Nephron (organoid): Measurements from ENCODE around the gene ZBTB48.

Experiments used
- H3K27ac Mint-ChIP-seq, 3 experiments: 2 replicates each; pipeline ENCODE4 v1.8.0; 2020; ENCODE audit warnings: mixed read lengths in 3 of 3, mild to moderate bottlenecking in 2 of 3, moderate library complexity in 1 of 3
- H3K27me3 Mint-ChIP-seq: 2 replicates; pipeline ENCODE4 v1.8.0; 2021; ENCODE audit warnings: low read depth, mild to moderate bottlenecking, moderate library complexity, mixed read lengths
- H3K36me3 Mint-ChIP-seq: 2 replicates; pipeline ENCODE4 v1.8.0; 2020; ENCODE audit warnings: low read depth, mixed read lengths
- H3K4me1 Mint-ChIP-seq: 2 replicates; pipeline ENCODE4 v1.8.0; 2020; ENCODE audit warnings: mixed read lengths
- H3K4me3 Mint-ChIP-seq, 3 experiments: 2 replicates each; pipeline ENCODE4 v1.8.0; 2020; ENCODE audit warnings: mild to moderate bottlenecking in 3 of 3, mixed read lengths in 3 of 3, moderate library complexity in 2 of 3
- H3K9me3 Mint-ChIP-seq: 2 replicates; pipeline ENCODE4 v1.8.0; 2020; ENCODE audit warnings: mixed read lengths
- TF ChIP-seq, protein P1 (sequence below), 3 experiments: fragments of 200-600 bp; sonication (generic); IDR thresholded peaks; one replicate each; pipeline ENCODE4 v1.5.0; 2021; ENCODE audit warnings: antibody characterized with exemption in 3 of 3; ENCODE audit not compliant: unreplicated experiment in 3 of 3

Gene ZBTB48

DNA sequence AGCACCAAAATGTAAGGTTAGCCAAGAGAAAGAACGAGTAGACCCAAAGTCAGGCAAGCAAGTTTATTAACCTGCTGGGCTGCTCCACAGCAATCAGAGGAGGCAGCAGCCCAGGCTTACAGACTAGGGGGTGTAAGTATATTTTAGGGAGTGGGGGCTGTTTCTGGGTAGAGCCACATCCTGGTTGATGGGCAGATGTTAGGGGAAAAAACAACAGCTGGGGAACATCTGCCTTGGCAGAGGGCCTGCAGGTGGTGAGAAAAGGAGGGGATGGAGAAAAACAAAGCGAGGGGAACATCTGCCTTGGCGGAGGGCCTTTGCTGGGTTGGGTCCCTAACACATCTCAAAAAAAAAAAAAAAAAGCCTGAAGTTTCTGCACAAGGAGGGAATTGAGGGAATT, 9.7 kb upstream of the ZBTB48 start:
- Mint-ChIP-seq H3K27ac (no peak overlapping the region), H3K4me3 (no peak overlapping the region), H3K9me3 (no peaks in the 10 kb centered on the region), H3K27me3 (peaks cover 11% of the 10 kb centered on the region), H3K36me3 (no peaks in the 10 kb centered on the region), H3K4me1 (no peaks in the 10 kb centered on the region)
- TF ChIP-seq, protein P1, sequence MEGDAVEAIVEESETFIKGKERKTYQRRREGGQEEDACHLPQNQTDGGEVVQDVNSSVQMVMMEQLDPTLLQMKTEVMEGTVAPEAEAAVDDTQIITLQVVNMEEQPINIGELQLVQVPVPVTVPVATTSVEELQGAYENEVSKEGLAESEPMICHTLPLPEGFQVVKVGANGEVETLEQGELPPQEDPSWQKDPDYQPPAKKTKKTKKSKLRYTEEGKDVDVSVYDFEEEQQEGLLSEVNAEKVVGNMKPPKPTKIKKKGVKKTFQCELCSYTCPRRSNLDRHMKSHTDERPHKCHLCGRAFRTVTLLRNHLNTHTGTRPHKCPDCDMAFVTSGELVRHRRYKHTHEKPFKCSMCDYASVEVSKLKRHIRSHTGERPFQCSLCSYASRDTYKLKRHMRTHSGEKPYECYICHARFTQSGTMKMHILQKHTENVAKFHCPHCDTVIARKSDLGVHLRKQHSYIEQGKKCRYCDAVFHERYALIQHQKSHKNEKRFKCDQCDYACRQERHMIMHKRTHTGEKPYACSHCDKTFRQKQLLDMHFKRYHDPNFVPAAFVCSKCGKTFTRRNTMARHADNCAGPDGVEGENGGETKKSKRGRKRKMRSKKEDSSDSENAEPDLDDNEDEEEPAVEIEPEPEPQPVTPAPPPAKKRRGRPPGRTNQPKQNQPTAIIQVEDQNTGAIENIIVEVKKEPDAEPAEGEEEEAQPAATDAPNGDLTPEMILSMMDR (IDR thresholded peaks at IDR 0.05; ENCODE audit: unreplicated experiment in 3 of 3): no peak

DNA sequence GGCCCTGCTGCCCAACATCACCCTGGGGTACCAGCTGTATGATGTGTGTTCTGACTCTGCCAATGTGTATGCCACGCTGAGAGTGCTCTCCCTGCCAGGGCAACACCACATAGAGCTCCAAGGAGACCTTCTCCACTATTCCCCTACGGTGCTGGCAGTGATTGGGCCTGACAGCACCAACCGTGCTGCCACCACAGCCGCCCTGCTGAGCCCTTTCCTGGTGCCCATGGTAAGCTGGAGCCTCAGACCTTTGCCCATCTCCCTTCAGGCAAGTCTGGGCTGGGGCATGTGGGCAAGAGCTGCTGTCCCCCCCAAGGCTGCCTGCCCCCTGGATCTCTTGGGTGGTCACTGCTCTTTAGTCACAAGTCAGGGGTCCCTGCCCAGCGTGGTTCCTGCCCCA, 8.8 kb upstream of the ZBTB48 start:
- no peaks in the 10 kb centered on the region for H3K36me3 Mint-ChIP-seq
- H3K4me3 Mint-ChIP-seq: no peak overlapping the region

DNA sequence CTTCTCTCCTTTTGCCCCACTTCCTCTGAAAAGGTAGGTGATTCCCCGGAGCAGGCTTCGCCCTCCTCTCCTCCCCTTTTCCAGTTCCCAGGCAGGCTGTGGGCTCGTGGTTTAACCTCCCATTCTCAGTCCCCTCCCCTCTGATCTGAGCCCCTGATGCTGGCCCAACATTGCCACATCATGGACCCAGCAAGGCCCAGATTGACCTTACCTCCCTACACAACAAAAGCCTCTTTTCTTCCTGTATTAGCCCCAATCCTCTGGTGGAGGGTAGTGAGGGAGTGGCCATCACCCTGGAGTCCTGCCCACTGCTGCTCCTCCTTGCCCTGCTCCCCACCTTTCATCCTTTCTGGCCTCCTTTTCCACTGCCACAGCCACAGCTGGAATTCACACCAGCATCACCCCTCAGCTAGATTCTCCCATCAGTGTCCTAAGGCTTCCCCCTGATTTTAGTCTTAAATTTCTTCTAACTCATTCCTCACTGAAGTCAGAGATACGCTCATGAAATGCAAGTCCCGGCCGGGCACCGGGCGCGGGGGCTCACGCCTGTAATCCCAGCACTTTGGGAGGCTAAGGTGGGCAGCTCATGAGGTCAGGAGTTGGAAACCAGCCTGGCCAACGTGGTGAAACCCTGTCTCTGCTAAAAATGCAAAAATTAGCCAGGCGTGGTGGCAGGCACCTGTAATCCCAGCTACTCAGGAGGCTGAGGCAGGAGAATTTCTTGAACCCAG, 7.0 kb upstream of the ZBTB48 start:
- H3K9me3 Mint-ChIP-seq: no peaks in the 10 kb centered on the region
- H3K27me3 Mint-ChIP-seq: peaks cover 11% of the 10 kb centered on the region
- no peak overlapping the region for H3K4me3 Mint-ChIP-seq
- no peaks in the 10 kb centered on the region for H3K36me3 Mint-ChIP-seq
- TF ChIP-seq, protein P1 (IDR thresholded peaks at IDR 0.05; ENCODE audit: unreplicated experiment in 3 of 3): no peak
- no peak overlapping the region for H3K27ac Mint-ChIP-seq
- no peaks in the 10 kb centered on the region for H3K4me1 Mint-ChIP-seq

More for the DNA sequence above, 8.8 kb upstream of the ZBTB48 start:
- Mint-ChIP-seq H3K27ac (no peak overlapping the region), H3K9me3 (no peaks in the 10 kb centered on the region), H3K27me3 (peaks cover 11% of the 10 kb centered on the region), H3K4me1 (no peaks in the 10 kb centered on the region)
- TF ChIP-seq, protein P1 (IDR thresholded peaks at IDR 0.05; ENCODE audit: unreplicated experiment in 3 of 3): no peak

DNA sequence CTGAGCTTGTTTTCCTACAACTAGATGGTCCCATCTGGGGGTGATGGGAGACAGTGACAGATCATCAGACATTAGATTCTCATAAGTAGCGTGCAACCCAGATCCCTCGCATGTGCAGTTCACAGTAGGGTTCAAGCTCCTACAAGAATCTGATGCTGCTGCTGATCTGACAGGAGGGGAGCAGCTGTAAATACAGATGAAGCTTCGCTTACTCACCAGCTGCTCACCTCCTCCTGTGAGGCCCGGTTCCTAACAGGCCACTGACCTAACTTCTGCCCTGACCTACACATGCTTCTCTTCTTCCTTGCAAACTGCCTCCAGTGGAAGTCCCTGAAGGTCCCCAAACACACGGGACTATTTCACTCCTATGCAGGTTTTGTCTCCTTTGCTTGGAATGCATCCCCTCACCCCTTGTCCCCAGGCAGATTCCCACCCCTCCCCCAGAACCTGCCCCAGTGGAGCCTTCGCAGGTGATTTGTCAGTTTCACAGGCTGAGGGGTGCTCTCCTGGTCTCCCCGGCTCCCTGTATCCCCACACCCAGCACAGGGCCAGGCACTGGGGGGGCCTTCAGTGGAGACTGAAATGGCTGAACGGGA, 5.7 kb upstream of the ZBTB48 start:
- Mint-ChIP-seq H3K4me3 (no peak overlapping the region), H3K36me3 (no peaks in the 10 kb centered on the region), H3K27me3 (peaks cover 10% of the 10 kb centered on the region), H3K4me1 (peaks cover 1% of the 10 kb centered on the region), H3K9me3 (no peaks in the 10 kb centered on the region), H3K27ac (no peak overlapping the region)
- TF ChIP-seq, protein P1 (IDR thresholded peaks at IDR 0.05; ENCODE audit: unreplicated experiment in 3 of 3): no peak

- H3K9me3 Mint-ChIP-seq: no peaks in the 10 kb centered on the region
- no peaks in the 10 kb centered on the region for H3K36me3 Mint-ChIP-seq
- peaks cover 5% of the 10 kb centered on the region for H3K27me3 Mint-ChIP-seq
- TF ChIP-seq, protein P1 (IDR thresholded peaks at IDR 0.05; ENCODE audit: unreplicated experiment in 3 of 3): no peak
- no peak overlapping the region for H3K4me3 Mint-ChIP-seq
- no peak overlapping the region for H3K27ac Mint-ChIP-seq
- H3K4me1 Mint-ChIP-seq: peaks cover 8% of the 10 kb centered on the region
Observed at GRCh38 chr1:6574818-6575217, 5.0 kb upstream of the ZBTB48 start.
